Measurements from ENCODE around the gene DNER.

DNA sequence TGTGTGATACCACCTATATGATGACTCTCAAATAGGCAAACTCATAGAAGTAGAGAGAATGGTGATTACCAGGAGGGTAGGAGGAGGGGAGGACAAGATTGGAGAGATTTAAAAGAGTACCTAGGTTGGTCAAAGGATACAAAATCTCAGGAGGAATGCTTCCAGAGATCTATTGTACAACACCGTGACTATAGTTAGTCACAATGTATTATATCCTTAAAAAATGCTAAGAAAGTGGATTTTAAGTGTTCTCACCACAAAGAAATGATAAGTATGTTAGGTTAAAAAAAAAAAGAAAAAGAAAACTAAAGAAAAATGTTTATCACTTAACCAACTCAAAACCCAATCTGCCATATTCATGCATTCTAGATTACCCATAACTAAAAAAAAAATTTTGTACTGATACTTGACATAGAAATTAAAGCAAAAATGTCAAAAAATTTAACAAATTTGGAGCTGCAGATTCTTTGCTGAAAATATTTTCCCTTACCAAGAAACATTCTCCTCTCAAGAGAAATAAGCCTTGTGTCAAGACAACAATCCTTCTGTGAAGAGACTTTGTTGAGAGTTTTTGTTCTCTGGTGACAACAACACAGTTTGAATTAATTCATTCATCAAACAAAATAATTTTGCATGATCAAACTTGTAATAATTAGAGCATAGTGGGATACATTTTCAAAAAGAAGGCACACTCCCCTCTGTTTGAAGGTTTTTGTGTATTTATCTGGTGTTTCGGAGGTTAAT is 213.1 kb downstream of the DNER start:
- TF ChIP-seq ZNF274 (IDR thresholded peaks at IDR 0.05; ENCODE audit: low read depth, low read length) (no peak), SUZ12 (IDR thresholded peaks at IDR 0.05; ENCODE audit: extremely low read depth, insufficient read depth, insufficient read length) (no peak), YY1 (IDR thresholded peaks at IDR 0.05; ENCODE audit: insufficient read depth, insufficient read length) (no peak)
